Endodermal cell (in vitro differentiated cells): Measurements from ENCODE around the gene SNRPF. TPM values are rescaled to one million over a fixed set of nuclear protein-coding genes. Genes with fewer than 3 reads are reported as not detected.

Experiments
- DNase-seq: peaks from one replicate; pipeline ENCODE4 v3.0.0-alpha.2; 2017
- H3K27ac ChIP-seq: 2 replicates; pipeline ENCODE4 v1.5.1; 2013; ENCODE audit warnings: mild to moderate bottlenecking, low read depth, low read length, moderate library complexity
- H3K27me3 ChIP-seq: 2 replicates; pipeline ENCODE4 v1.6.1; 2013; ENCODE audit warnings: mild to moderate bottlenecking, low read length, moderate library complexity; ENCODE audit not compliant: insufficient read depth, control insufficient read depth, poor library complexity, severe bottlenecking
- H3K36me3 ChIP-seq: 2 replicates; pipeline ENCODE4 v1.7.0; 2013; ENCODE audit warnings: mild to moderate bottlenecking, low read length, moderate library complexity; ENCODE audit not compliant: control insufficient read depth, insufficient read depth
- H3K4me1 ChIP-seq: one replicate; pipeline ENCODE4 v1.7.0; 2013; ENCODE audit warnings: low read length; ENCODE audit not compliant: control insufficient read depth, insufficient read depth
- H3K4me3 ChIP-seq: 2 replicates; pipeline ENCODE4 v1.5.1; 2013; ENCODE audit warnings: mild to moderate bottlenecking, low read length, moderate library complexity
- H3K9ac ChIP-seq: 2 replicates; pipeline ENCODE4 v1.6.1; 2013; ENCODE audit warnings: mild to moderate bottlenecking, low read length, moderate library complexity; ENCODE audit not compliant: poor library complexity, severe bottlenecking; ENCODE audit errors: extremely low read depth
- H3K9me3 ChIP-seq: 2 replicates; pipeline ENCODE4 v1.6.1; 2013; ENCODE audit warnings: mild to moderate bottlenecking, low read length, moderate library complexity; ENCODE audit not compliant: control insufficient read depth
- H3K27ac Mint-ChIP-seq: 2 replicates; pipeline ENCODE4 v1.8.0; 2020; ENCODE audit warnings: mixed read lengths
- H3K27me3 Mint-ChIP-seq: 2 replicates; pipeline ENCODE4 v1.8.0; 2021; ENCODE audit warnings: mild to moderate bottlenecking, mixed read lengths; ENCODE audit not compliant: insufficient read depth
- H3K36me3 Mint-ChIP-seq: 2 replicates; pipeline ENCODE4 v1.8.0; 2020; ENCODE audit warnings: low read depth, mixed read lengths
- H3K4me1 Mint-ChIP-seq: 2 replicates; pipeline ENCODE4 v1.8.0; 2020; ENCODE audit warnings: mixed read lengths
- H3K4me3 Mint-ChIP-seq: 2 replicates; pipeline ENCODE4 v1.8.0; 2020; ENCODE audit warnings: mild to moderate bottlenecking, moderate library complexity, mixed read lengths
- H3K9me3 Mint-ChIP-seq: 2 replicates; pipeline ENCODE4 v1.8.0; 2020; ENCODE audit warnings: mild to moderate bottlenecking, mixed read lengths
- CTCF ChIP-seq: fragments of 200-600 bp; sonication (generic); conservative IDR thresholded peaks from 2 replicates; pipeline ENCODE4 v1.5.0; 2021; ENCODE audit warnings: antibody characterized with exemption, mild to moderate bottlenecking
- WGBS, 2 experiments: methylation state at CpG; one replicate each; pipeline versions ENCODE4 v1.1.5 to v1.1.7; 2013; ENCODE audit warnings: missing lambda C conversion rate in 2 of 2, mixed read lengths in 1 of 2; ENCODE audit not compliant: insufficient coverage in 1 of 2, insufficient read length in 1 of 2; 5-methylcytosine and 5-hydroxymethylcytosine counted together
- total RNA-seq, 2 donors: library from RNA; stranded (reverse); fragmentation: NEBNext Ultra II Directional in 1 of 2; extraction: Animal tissue kit (Norgen Biotek cat#: 25700) in 1 of 2; gene quantifications; 2 replicates in 1 of 2; 3 replicates in 1 of 2; pipeline ENCODE4 v1.2.1, GENCODE V29; 2021

Gene SNRPF
- total RNA-seq, 2 donors from 2014 or later, result 59.6 to 66.5 TPM

- Histone ChIP-seq H3K4me1 (no peaks in the 10 kb centered on the region), H3K27ac (no peak overlapping the region), H3K4me3 (no peak overlapping the region), H3K9ac (no peak overlapping the region), H3K27me3 (no peaks in the 10 kb centered on the region), H3K36me3 (no peaks in the 10 kb centered on the region), H3K9me3 (no peaks in the 10 kb centered on the region)
- no peak for DNase-seq
- Mint-ChIP-seq H3K9me3 (peaks cover 2% of the 10 kb centered on the region), H3K4me1 (no peaks in the 10 kb centered on the region), H3K27me3 (peaks cover 1% of the 10 kb centered on the region), H3K36me3 (no peaks in the 10 kb centered on the region), H3K27ac (no peak overlapping the region), H3K4me3 (no peak overlapping the region)
- no peak for TF ChIP-seq CTCF
- WGBS, 2 experiments, result 81 to 90% methylated on average over 1 to 3 of the region's 3 CpGs
These were observed 32.2 kb downstream of the SNRPF start for GRCh38 chr12:95890958-95891357.

- DNase-seq, result no peak
These were observed 38.1 kb downstream of the SNRPF start for GRCh38 chr12:95896846-95897245.

GRCh38 chr12:95898081-95898480 is 39.3 kb downstream of the SNRPF start:
- peaks cover 4% of the 10 kb centered on the region for H3K9me3 Mint-ChIP-seq

More at GRCh38 chr12:95896846-95897245, 38.1 kb downstream of the SNRPF start:
- Histone ChIP-seq H3K36me3 (no peaks in the 10 kb centered on the region), H3K27me3 (no peaks in the 10 kb centered on the region), H3K9ac (no peak overlapping the region), H3K9me3 (peaks cover under 1% of the 10 kb centered on the region), H3K27ac (no peak overlapping the region), H3K4me1 (no peaks in the 10 kb centered on the region), H3K4me3 (no peak overlapping the region)
- 74 to 95% methylated on average over 2 to 4 of the region's 4 CpGs for WGBS, 2 experiments
- H3K27me3 Mint-ChIP-seq, result peaks cover 3% of the 10 kb centered on the region
- H3K36me3 Mint-ChIP-seq, result no peaks in the 10 kb centered on the region
- TF ChIP-seq CTCF, result no peak
- peaks cover 2% of the 10 kb centered on the region for H3K9me3 Mint-ChIP-seq
- no peak overlapping the region for H3K4me3 Mint-ChIP-seq
- peaks cover 2% of the 10 kb centered on the region for H3K4me1 Mint-ChIP-seq
- H3K27ac Mint-ChIP-seq, result no peak overlapping the region

More at GRCh38 chr12:95898081-95898480, 39.3 kb downstream of the SNRPF start:
- peaks cover 2% of the 10 kb centered on the region for H3K4me1 Mint-ChIP-seq
- H3K4me3 Mint-ChIP-seq, result no peak overlapping the region
- H3K27me3 Mint-ChIP-seq, result peaks cover 3% of the 10 kb centered on the region
- Histone ChIP-seq H3K9me3 (peaks cover 13% of the 10 kb centered on the region), H3K36me3 (no peaks in the 10 kb centered on the region), H3K4me3 (no peak overlapping the region), H3K9ac (no peak overlapping the region), H3K27ac (no peak overlapping the region), H3K27me3 (no peaks in the 10 kb centered on the region), H3K4me1 (no peaks in the 10 kb centered on the region)
- 80 to 87% methylated on average over 4 of the region's 4 CpGs for WGBS, 2 experiments
- DNase-seq, result no peak
- H3K27ac Mint-ChIP-seq, result no peak overlapping the region
- no peak for TF ChIP-seq CTCF
- no peaks in the 10 kb centered on the region for H3K36me3 Mint-ChIP-seq
